HepG2 (cell line): ENCODE data around the gene CMIP. TPM values are rescaled to one million over a fixed set of nuclear protein-coding genes. Genes with fewer than 3 reads are reported as not detected.

Experiments
- ATAC-seq: fragments of 200-7000 bp; cut with Tn5 transposase; 3 replicates; pipeline ENCODE4 v1.9.1; 2020; ENCODE audit warnings: mild to moderate bottlenecking, moderate library complexity
- BruUV-seq: library from RNA; stranded (reverse); fragments of 400-500 nt; replicated peaks from 2 replicates; lab custom pipeline; 2021; lab: Mats Ljungman, UMichigan
- CTCF ChIA-PET: fragments of 300-600 bp; formaldehyde crosslinking; extraction: SDS; loops from one replicate; lab custom pipeline; 2021; ENCODE audit warnings: low total read pairs, inconsistent platforms, low intra/inter-chr PET ratio; lab: Yijun Ruan, JAX
- POLR2A ChIA-PET: fragments of 350-600 bp; sonication (Branson Sonifier 250); formaldehyde crosslinking; loops from one replicate; lab custom pipeline; 2020; ENCODE audit warnings: antibody characterized with exemption, inconsistent platforms; lab: Yijun Ruan, JAX
- DNase-seq: peaks from one replicate; pipeline ENCODE4 v3.0.0-alpha.2; 2015; ENCODE audit warnings: low spot score
- FAIRE-seq: peaks from 3 replicates; lab custom pipeline; 2011; peaks lifted over from hg19 to GRCh38; lab: Jason Lieb, UNC
- H2AFZ ChIP-seq: one replicate; pipeline ENCODE4 v1.6.1; 2011; ENCODE audit warnings: low read length, inconsistent platforms
- H3K27ac ChIP-seq: fragments of 300-600 bp; 3 replicates; pipeline ENCODE4 v1.8.0; 2011; ENCODE audit warnings: mixed run types, mild to moderate bottlenecking, mixed read lengths, low read length, inconsistent platforms; ENCODE audit not compliant: insufficient read depth; ENCODE audit errors: extremely low read length
- H3K27me3 ChIP-seq, 2 experiments: fragments of 200-600 bp in 1 of 2; 2 replicates in 1 of 2; 3 replicates in 1 of 2; pipeline versions ENCODE4 v1.6.0 to v1.8.0; 2011; ENCODE audit warnings: low read length in 2 of 2, mild to moderate bottlenecking in 2 of 2, moderate library complexity in 2 of 2, inconsistent platforms in 1 of 2; ENCODE audit not compliant: insufficient read depth in 2 of 2, control insufficient read depth in 1 of 2
- H3K36me3 ChIP-seq, 2 experiments: fragments of 200-600 bp in 1 of 2; replicated peaks in 1 of 2; 2 replicates in 1 of 2; 3 replicates in 1 of 2; pipeline versions ENCODE4 v1.5.1 to v1.8.0; 2011; ENCODE audit warnings: low read length in 2 of 2, inconsistent platforms in 1 of 2; ENCODE audit not compliant: insufficient read depth in 2 of 2, control insufficient read depth in 1 of 2
- H3K4me1 ChIP-seq: 2 replicates; pipeline ENCODE4 v1.5.1; 2012; ENCODE audit warnings: low read length, inconsistent platforms; ENCODE audit not compliant: insufficient read depth
- H3K4me2 ChIP-seq: 2 replicates; pipeline ENCODE4 v1.6.0; 2011; ENCODE audit warnings: low read depth, low read length, inconsistent platforms
- H3K4me3 ChIP-seq, 3 experiments: fragments of 200-600 bp in 1 of 3; sonication (generic), shearing (Covaris generic) in 1 of 3; replicated peaks in 1 of 3; 2 replicates each; pipeline ENCODE4 v1.5.1; 2011 to 2016; ENCODE audit warnings: low read length in 3 of 3, inconsistent platforms in 2 of 3, low read depth in 2 of 3, mild to moderate bottlenecking in 2 of 3, control low read depth in 1 of 3, mixed read lengths in 1 of 3; ENCODE audit not compliant: insufficient read depth in 1 of 3
- H3K79me2 ChIP-seq: one replicate; pipeline ENCODE4 v1.6.1; 2011; ENCODE audit warnings: low read length, inconsistent platforms; ENCODE audit not compliant: insufficient read depth
- H3K9ac ChIP-seq: 2 replicates; pipeline ENCODE4 v1.6.0; 2011; ENCODE audit warnings: mild to moderate bottlenecking, low read depth, low read length, inconsistent platforms; ENCODE audit not compliant: insufficient read depth
- H3K9me3 ChIP-seq: 2 replicates; pipeline ENCODE4 v1.5.1; 2012; ENCODE audit warnings: mild to moderate bottlenecking, low read length
- H4K20me1 ChIP-seq: 2 replicates; pipeline ENCODE4 v1.6.0; 2011; ENCODE audit warnings: inconsistent platforms, mild to moderate bottlenecking, low read length, moderate library complexity; ENCODE audit not compliant: insufficient read depth
- FOXK2 ChIP-seq: fragments of 450-650 bp; IDR thresholded peaks from 2 replicates; pipeline ENCODE4 v1.6.1; 2016
- KDM5B ChIP-seq: sonication (generic); formaldehyde crosslinking; IDR thresholded peaks from 2 replicates; pipeline ENCODE4 v1.4.0; 2020; ENCODE audit warnings: missing genetic modification reagents, mild to moderate bottlenecking, borderline replicate concordance
- MXD1 ChIP-seq: sonication (generic); formaldehyde crosslinking; IDR thresholded peaks from 2 replicates; pipeline ENCODE4 v1.4.0; 2020; ENCODE audit warnings: mild to moderate bottlenecking, missing genetic modification reagents
- RBM22 ChIP-seq: fragments of 200-400 bp; formaldehyde crosslinking; optimal IDR thresholded peaks from 2 replicates; pipeline ENCODE3; 2017; ENCODE audit warnings: mild to moderate bottlenecking, low read length, moderate library complexity
- RFX3 ChIP-seq: IDR thresholded peaks from 2 replicates; pipeline ENCODE4 v1.6.1; 2016; ENCODE audit warnings: missing biosample characterization, missing genetic modification reagents
- ZBTB26 ChIP-seq: IDR thresholded peaks from 2 replicates; pipeline ENCODE4 v1.6.1; 2016; ENCODE audit warnings: missing compliant biosample characterization, missing genetic modification reagents, borderline replicate concordance
- ZMYM3 ChIP-seq: sonication (generic); formaldehyde crosslinking; IDR thresholded peaks from 2 replicates; pipeline ENCODE4 v1.5.1; 2020; ENCODE audit warnings: mild to moderate bottlenecking, missing genetic modification reagents
- ZNF558 ChIP-seq: sonication (generic); formaldehyde crosslinking; IDR thresholded peaks from 2 replicates; pipeline ENCODE4 v1.9.0; 2022; ENCODE audit warnings: mild to moderate bottlenecking, missing genetic modification reagents, borderline replicate concordance
- ZNF629 ChIP-seq: sonication (generic); formaldehyde crosslinking; conservative IDR thresholded peaks from 2 replicates; pipeline ENCODE4 v1.5.0; 2020; ENCODE audit warnings: missing genetic modification reagents
- ZSCAN12 ChIP-seq: sonication (generic); formaldehyde crosslinking; IDR thresholded peaks from 2 replicates; pipeline ENCODE4 v1.9.0; 2021; ENCODE audit warnings: mild to moderate bottlenecking, missing genetic modification reagents
- WGBS: methylation state at CpG from one replicate; pipeline ENCODE4 v1.1.6; 2017; ENCODE audit warnings: low lambda C conversion rate; 5-methylcytosine and 5-hydroxymethylcytosine counted together
- in situ Hi-C: cut with HindIII; loops from 2 replicates; pipeline ENCODE4 v1.10.0; 2017; ENCODE audit warnings: low pct_unique_long_range_greater_than_20kb; ENCODE audit not compliant: extremely low pct_ligation_motif_present
- intact Hi-C: fragments of 100-400 bp; cut with micrococcal nuclease; formaldehyde crosslinking; loops from one replicate; pipeline ENCODE4 v1.10.0; 2022; ENCODE audit not compliant: unreplicated experiment
- polyA plus RNA-seq, 8 experiments: library from polyadenylated mRNA; depleted of rRNA in 3 of 8; stranded (reverse) in 7 of 8; unstranded in 1 of 8; fragments of >200 nt; fragmentation: Illumina TruSeq in 4 of 8; extraction: Trizol in 4 of 8; gene quantifications; 2 replicates each; pipeline versions ENCODE4 v1.2.1 to v1.2.3, GENCODE V29; 2011 to 2016; ENCODE audit warnings: low read depth in 4 of 8, missing spikeins in 1 of 8, mixed read lengths in 1 of 8; ENCODE audit not compliant: insufficient read depth in 1 of 8
- total RNA-seq, 5 experiments: library from RNA; depleted of rRNA; stranded (reverse); fragments of >200 nt; fragmentation: Illumina TruSeq; extraction: Trizol; gene quantifications; 2 replicates each; pipeline ENCODE4 v1.2.3, GENCODE V29; 2016; ENCODE audit warnings: low read depth in 1 of 5
- TF ChIP-seq, protein P1 (sequence below): IDR thresholded peaks from 2 replicates; pipeline ENCODE4 v1.6.1; 2016; ENCODE audit warnings: low read depth, control low read depth
- TF ChIP-seq, protein P2 (sequence below): sonication (generic); formaldehyde crosslinking; IDR thresholded peaks from 2 replicates; pipeline ENCODE4 v1.9.0; 2021; ENCODE audit warnings: mild to moderate bottlenecking, missing genetic modification reagents

Gene CMIP
- total and polyA plus RNA-seq, 2 of the 13 experiments (the other 11 are each of a cell fraction or from before 2014, with no cell fraction given) = 10.9 to 18.1 TPM

DNA sequence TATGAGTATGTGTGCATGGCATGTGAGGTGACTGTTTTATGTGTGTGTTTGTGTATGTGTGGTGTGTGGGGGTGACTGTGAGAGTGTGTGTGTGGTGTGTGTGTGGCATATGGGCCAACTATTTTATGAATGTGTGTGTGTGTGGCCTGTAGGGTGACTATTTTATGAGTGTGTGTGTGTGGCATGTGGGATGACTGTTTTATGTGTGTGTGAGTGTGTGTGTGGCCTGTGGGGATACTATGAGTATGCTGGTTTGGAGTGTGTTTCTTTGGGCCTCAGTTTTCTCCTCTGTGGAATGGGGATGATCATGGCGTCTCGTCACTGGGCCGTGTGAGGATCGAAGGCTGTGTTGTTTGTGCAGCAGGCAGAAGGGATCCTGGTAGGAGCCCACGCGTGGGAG is 182.4 kb downstream of the CMIP start:
- Histone ChIP-seq H3K4me3 (no peak overlapping the region), H3K27me3 (no peaks in the 10 kb centered on the region), H4K20me1 (peaks cover 41% of the 10 kb centered on the region; the same call in 1 of the 2 replicates), H3K36me3 (peaks cover 22 to 42% of the 10 kb centered on the region in 2 experiments), H3K4me1 (peaks cover 53% of the 10 kb centered on the region), H3K9me3 (no peaks in the 10 kb centered on the region), H3K27ac (no peak overlapping the region), H3K9ac (no peak overlapping the region), H2AFZ (no peak overlapping the region), H3K79me2 (peaks cover 26% of the 10 kb centered on the region), H3K4me2 (no peak overlapping the region)
- CTCF ChIA-PET = no interaction called here
- BruUV-seq = TSS peak; percentile 17
- TF ChIP-seq KDM5B (CRISPR knock-in tag) (no peak), RFX3 (CRISPR knock-in tag) (no peak), ZMYM3 (CRISPR knock-in tag) (peak; percentile 75), ZNF558 (CRISPR knock-in tag) (no peak), ZNF629 (peak; percentile 94), RBM22 (peak; percentile 61), FOXK2 (0 out of 2 replicates have a peak, but pooled peaks have one; percentile 5), ZBTB26 (CRISPR knock-in tag) (no peak), MXD1 (CRISPR knock-in tag) (no peak), ZSCAN12 (no peak)
- TF ChIP-seq, protein P1, sequence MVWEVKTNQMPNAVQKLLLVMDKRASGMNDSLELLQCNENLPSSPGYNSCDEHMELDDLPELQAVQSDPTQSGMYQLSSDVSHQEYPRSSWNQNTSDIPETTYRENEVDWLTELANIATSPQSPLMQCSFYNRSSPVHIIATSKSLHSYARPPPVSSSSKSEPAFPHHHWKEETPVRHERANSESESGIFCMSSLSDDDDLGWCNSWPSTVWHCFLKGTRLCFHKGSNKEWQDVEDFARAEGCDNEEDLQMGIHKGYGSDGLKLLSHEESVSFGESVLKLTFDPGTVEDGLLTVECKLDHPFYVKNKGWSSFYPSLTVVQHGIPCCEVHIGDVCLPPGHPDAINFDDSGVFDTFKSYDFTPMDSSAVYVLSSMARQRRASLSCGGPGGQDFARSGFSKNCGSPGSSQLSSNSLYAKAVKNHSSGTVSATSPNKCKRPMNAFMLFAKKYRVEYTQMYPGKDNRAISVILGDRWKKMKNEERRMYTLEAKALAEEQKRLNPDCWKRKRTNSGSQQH (CRISPR knock-in tag) = no peak
- TF ChIP-seq, protein P2, sequence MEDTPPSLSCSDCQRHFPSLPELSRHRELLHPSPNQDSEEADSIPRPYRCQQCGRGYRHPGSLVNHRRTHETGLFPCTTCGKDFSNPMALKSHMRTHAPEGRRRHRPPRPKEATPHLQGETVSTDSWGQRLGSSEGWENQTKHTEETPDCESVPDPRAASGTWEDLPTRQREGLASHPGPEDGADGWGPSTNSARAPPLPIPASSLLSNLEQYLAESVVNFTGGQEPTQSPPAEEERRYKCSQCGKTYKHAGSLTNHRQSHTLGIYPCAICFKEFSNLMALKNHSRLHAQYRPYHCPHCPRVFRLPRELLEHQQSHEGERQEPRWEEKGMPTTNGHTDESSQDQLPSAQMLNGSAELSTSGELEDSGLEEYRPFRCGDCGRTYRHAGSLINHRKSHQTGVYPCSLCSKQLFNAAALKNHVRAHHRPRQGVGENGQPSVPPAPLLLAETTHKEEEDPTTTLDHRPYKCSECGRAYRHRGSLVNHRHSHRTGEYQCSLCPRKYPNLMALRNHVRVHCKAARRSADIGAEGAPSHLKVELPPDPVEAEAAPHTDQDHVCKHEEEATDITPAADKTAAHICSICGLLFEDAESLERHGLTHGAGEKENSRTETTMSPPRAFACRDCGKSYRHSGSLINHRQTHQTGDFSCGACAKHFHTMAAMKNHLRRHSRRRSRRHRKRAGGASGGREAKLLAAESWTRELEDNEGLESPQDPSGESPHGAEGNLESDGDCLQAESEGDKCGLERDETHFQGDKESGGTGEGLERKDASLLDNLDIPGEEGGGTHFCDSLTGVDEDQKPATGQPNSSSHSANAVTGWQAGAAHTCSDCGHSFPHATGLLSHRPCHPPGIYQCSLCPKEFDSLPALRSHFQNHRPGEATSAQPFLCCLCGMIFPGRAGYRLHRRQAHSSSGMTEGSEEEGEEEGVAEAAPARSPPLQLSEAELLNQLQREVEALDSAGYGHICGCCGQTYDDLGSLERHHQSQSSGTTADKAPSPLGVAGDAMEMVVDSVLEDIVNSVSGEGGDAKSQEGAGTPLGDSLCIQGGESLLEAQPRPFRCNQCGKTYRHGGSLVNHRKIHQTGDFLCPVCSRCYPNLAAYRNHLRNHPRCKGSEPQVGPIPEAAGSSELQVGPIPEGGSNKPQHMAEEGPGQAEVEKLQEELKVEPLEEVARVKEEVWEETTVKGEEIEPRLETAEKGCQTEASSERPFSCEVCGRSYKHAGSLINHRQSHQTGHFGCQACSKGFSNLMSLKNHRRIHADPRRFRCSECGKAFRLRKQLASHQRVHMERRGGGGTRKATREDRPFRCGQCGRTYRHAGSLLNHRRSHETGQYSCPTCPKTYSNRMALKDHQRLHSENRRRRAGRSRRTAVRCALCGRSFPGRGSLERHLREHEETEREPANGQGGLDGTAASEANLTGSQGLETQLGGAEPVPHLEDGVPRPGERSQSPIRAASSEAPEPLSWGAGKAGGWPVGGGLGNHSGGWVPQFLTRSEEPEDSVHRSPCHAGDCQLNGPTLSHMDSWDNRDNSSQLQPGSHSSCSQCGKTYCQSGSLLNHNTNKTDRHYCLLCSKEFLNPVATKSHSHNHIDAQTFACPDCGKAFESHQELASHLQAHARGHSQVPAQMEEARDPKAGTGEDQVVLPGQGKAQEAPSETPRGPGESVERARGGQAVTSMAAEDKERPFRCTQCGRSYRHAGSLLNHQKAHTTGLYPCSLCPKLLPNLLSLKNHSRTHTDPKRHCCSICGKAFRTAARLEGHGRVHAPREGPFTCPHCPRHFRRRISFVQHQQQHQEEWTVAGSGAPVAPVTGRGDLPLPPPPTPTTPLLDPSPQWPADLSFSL (CRISPR knock-in tag) = peak; percentile 44; the same call in 1 of the 2 replicates
- DNase-seq (no peak), FAIRE-seq (peak; percentile 36), ATAC-seq (no peak)
- in situ Hi-C loops (no loop called here), intact Hi-C loops (no loop called here)
- 96% methylated on average over 6 of the region's 6 CpGs for WGBS
- POLR2A ChIA-PET = no interaction called here
